GM19372 (cell line): ENCODE data around the gene TAT.

Source experiments
- ATAC-seq: cut with Tn5 transposase; IDR thresholded peaks from one replicate; pipeline ENCODE4 v1.9.1; 2021; ENCODE audit warnings: mild to moderate bottlenecking, low read depth, moderate library complexity; ENCODE audit not compliant: unreplicated experiment

Gene TAT

GRCh38 chr16:71547168-71547567 lies 29.7 kb downstream of the TAT start:
- ATAC-seq, result no peak

- ATAC-seq, result peak; percentile 73
Observed at GRCh38 chr16:71542377-71542776, 34.5 kb downstream of the TAT start.

- ATAC-seq, result peak; percentile 68
Observed at GRCh38 chr16:71537643-71538042, 39.2 kb downstream of the TAT start.

- ATAC-seq, result no peak
Observed at GRCh38 chr16:71536752-71537499, 40.0 kb downstream of the TAT start.

- ATAC-seq, result no peak
Observed at GRCh38 chr16:71532366-71532765, 44.5 kb downstream of the TAT start.

- no peak for ATAC-seq
Observed at GRCh38 chr16:71528863-71529262, 48.0 kb downstream of the TAT start.

GRCh38 chr16:71528257-71528656 lies 48.6 kb downstream of the TAT start:
- no peak for ATAC-seq

- ATAC-seq, result no peak
Observed at GRCh38 chr16:71526111-71526631, 50.7 kb downstream of the TAT start, which contains the start of gene CHST4. Gene CHST4, plus strand, starts transcription at chr16:71526426. Its CDS starts 10,252 bp downstream, at chr16:71536678.

- ATAC-seq, result no peak
Observed at GRCh38 chr16:71524566-71525553, 52.0 kb downstream of the TAT start.

GRCh38 chr16:71520550-71520949 lies 56.3 kb downstream of the TAT start:
- ATAC-seq, result no peak
